HUES64 (cell line): ENCODE data around the gene IL34.

ENCODE experiments used
- H3K27ac ChIP-seq: 2 replicates; pipeline ENCODE4 v1.7.0; 2013; ENCODE audit warnings: low read depth, low read length, inconsistent platforms
- H3K27me3 ChIP-seq: 2 replicates; pipeline ENCODE4 v1.6.1; 2013; ENCODE audit warnings: mild to moderate bottlenecking, low read length; ENCODE audit not compliant: insufficient read depth
- H3K36me3 ChIP-seq: 2 replicates; pipeline ENCODE4 v1.6.1; 2013; ENCODE audit warnings: mild to moderate bottlenecking, low read length; ENCODE audit not compliant: insufficient read depth
- H3K4me1 ChIP-seq: 2 replicates; pipeline ENCODE4 v1.6.1; 2013; ENCODE audit warnings: mild to moderate bottlenecking, low read length, moderate library complexity; ENCODE audit not compliant: insufficient read depth
- H3K4me3 ChIP-seq: 2 replicates; pipeline ENCODE4 v1.5.1; 2013; ENCODE audit warnings: mild to moderate bottlenecking, low read length, moderate library complexity
- H3K9ac ChIP-seq: 2 replicates; pipeline ENCODE4 v1.6.1; 2013; ENCODE audit warnings: mild to moderate bottlenecking, low read depth, low read length
- H3K9me3 ChIP-seq: 2 replicates; pipeline ENCODE4 v1.6.1; 2013; ENCODE audit warnings: low read depth, low read length; ENCODE audit not compliant: insufficient read depth
- WGBS: fragments of 150-250, 120-280 bp; methylation state at CpG from one replicate; pipeline ENCODE4 v1.1.7; 2013; ENCODE audit warnings: missing lambda C conversion rate; 5-methylcytosine and 5-hydroxymethylcytosine counted together

The IL34 gene

DNA sequence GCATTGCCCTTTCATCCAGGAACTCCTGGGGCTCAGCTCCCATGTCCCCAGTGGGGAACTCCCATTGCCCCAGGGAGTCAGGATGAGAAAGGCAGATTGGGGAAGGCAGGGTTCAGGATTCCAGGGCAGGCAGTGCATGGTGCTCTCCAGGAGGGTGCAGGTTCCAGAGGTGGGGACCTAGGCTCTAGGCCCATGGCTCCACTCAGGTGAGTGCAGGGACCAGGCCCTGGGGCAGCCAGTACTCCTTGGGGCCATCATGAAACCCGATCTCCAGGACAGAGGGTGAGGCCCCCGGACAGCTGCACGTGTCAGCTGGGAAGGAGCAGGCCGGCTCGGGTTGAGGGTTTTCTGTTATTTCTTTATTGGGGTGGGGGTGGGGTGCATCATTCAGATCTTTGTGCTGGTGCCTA is 40.7 kb downstream of the IL34 start:
- H3K27me3 ChIP-seq: no peaks in the 10 kb centered on the region
- no peak overlapping the region for H3K9ac ChIP-seq
- peaks cover 16% of the 10 kb centered on the region for H3K4me1 ChIP-seq
- no peak overlapping the region for H3K4me3 ChIP-seq
- no peaks in the 10 kb centered on the region for H3K36me3 ChIP-seq
- H3K9me3 ChIP-seq: no peaks in the 10 kb centered on the region
- WGBS: 28% methylated on average over 5 of the region's 5 CpGs
- no peak overlapping the region for H3K27ac ChIP-seq

DNA sequence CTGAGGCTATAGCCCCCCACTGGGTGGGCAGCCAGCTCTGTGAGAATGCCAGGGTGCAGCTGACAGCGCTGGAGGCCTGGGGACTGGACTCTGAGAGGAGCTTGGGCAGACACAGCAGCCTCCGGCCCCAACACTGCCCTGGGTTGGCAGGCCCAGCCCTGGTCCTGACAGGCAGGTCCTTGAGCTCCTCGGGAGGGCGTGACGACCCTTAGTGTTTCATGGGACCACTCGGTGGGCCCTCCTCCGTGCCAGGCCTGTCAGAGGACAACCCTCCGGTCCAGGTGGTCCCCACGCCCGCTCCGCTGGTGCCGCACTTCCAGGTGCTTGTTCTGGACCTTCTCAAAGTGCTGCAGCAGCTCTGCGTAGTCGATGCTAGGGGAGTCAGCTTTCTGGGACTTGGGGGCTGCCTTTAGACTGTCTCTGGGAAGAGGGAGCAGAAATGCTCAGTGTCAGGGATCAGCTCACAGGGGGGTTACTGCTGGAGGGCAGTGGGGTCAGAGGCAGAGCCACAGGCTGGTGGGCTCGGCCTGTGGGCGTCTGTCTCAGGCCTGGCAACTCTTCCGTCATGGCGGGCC is 41.4 kb downstream of the IL34 start:
- peaks cover 16% of the 10 kb centered on the region for H3K4me1 ChIP-seq
- H3K27ac ChIP-seq: no peak overlapping the region
- H3K27me3 ChIP-seq: no peaks in the 10 kb centered on the region
- no peak overlapping the region for H3K4me3 ChIP-seq
- H3K9ac ChIP-seq: no peak overlapping the region
- WGBS: 91% methylated on average over 18 of the region's 18 CpGs
- H3K36me3 ChIP-seq: no peaks in the 10 kb centered on the region
- no peaks in the 10 kb centered on the region for H3K9me3 ChIP-seq

DNA sequence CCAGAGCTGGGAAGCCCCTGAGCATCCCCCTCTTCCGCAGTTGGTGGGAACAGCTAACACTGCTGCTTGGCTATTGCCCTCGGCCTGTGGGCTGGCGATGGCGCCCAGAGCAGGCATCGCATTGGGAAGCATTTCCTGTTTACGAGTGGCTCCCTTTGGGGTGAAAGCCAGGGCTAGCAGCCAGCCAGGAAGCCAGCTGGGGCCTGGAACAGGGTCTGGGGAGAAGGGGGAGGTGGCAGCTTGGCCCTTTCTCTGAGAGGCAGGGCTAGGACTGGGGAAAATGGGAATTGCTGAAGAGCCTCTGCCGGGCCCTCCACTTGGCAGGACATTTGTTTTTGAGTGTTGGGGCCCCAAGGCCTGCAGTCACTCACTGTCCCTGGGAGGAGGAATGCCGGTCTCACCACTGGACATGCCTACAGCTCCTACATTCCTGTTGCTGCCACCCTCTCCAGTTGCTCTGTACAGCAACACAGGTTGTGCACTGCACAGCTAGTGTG is 41.9 kb downstream of the IL34 start:
- Histone ChIP-seq H3K27me3 (no peaks in the 10 kb centered on the region), H3K36me3 (no peaks in the 10 kb centered on the region), H3K27ac (no peak overlapping the region), H3K9me3 (no peaks in the 10 kb centered on the region), H3K4me1 (peaks cover 16% of the 10 kb centered on the region), H3K9ac (no peak overlapping the region), H3K4me3 (no peak overlapping the region)
- 86% methylated on average over 8 of the region's 8 CpGs for WGBS

DNA sequence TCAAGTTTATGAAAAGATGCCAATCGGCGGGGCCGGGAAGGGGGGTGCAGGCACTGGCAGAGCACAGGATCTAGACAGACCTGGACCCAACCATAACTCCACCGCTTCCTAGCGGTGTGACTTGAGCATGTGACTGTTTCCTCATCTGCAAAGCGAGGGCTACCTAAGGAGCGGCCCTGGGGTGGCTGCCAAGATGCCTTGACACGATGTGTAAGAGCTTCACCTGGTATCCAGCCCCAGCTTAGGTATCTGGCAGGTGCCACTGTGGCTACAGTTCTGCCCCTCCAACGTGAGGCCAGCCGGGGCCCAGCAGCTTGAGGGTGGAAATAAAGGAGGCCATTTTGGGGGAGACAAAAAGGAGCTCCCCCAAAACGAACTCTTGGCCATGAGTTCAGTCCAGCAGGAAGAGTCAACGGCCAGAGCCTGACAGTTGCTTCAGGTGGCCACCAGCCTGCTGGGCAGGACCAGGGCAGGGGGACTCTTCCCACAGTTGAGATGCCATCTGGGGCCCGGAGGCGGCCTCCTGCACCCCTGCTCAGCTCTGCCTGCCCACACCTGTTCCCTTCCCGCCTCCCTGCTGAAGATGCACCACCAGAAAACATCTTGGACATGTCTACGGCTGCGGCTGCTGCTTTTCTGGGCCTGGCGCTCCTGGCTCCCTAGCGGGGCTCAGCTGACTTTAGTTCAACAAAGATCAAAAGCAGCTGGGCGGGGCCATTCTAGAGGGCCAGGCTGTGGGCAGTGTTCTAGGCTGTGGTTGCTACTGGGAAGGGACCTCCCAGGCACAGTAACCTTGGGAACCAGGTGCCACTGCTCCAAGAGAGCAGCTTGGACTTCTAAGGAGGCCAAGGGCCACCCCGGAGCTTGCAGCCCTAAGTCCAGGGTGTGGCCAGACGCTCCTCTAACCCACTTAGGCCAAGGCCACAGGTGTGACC is 42.9 kb downstream of the IL34 start:
- H3K36me3 ChIP-seq: no peaks in the 10 kb centered on the region
- H3K27me3 ChIP-seq: no peaks in the 10 kb centered on the region
- no peaks in the 10 kb centered on the region for H3K9me3 ChIP-seq
- H3K9ac ChIP-seq: no peak overlapping the region
- peaks cover 23% of the 10 kb centered on the region for H3K4me1 ChIP-seq
- 94% methylated on average over 22 of the region's 22 CpGs for WGBS
- H3K27ac ChIP-seq: no peak overlapping the region
- no peak overlapping the region for H3K4me3 ChIP-seq

DNA sequence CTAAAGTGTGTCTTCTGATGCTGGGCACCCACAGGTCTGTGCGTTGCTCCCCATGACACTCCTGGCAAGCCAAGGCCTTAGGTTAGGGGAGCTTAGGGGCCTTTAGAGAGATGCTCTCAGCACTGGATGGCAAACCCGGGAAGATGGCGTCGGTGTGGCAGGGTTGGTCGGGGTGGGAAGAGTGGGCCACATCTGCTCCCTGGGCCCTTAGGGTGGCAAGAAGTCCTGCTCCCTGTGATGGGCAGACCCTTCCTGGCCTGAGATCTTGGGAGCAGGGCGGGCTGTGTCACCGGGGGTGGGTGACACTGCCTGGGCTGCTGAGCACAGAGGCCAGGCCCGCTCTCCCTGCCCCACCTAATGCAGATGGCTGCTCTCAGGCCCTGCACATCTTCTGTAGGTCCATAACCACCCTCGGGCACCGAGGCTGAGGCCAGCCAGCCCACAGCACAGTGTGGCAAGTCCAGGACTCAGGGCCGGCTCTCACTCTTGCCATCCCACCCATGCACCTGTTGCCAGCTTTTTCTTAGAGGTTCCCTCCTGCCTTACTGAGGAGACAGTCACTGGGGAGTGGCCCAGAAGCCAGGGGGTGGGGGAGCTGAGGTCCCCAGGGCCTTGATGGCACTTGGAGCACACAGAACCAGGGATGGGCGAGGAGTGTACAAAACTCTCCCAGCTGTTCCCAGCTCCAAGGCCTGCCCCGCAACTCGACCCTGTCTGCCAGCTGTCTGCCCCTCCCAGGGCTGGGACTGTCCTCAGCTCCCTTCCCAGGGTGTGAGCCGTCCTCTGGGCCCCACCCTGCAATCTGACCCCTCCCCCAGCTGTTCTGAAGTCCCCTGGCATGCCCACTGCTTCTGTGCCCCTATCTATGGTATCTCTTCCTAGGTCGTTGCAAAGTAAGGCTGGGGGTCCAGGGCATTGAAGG is 43.9 kb downstream of the IL34 start:
- no peak overlapping the region for H3K9ac ChIP-seq
- H3K36me3 ChIP-seq: no peaks in the 10 kb centered on the region
- WGBS: 93% methylated on average over 16 of the region's 16 CpGs
- H3K9me3 ChIP-seq: no peaks in the 10 kb centered on the region
- no peak overlapping the region for H3K4me3 ChIP-seq
- no peak overlapping the region for H3K27ac ChIP-seq
- H3K4me1 ChIP-seq: peaks cover 31% of the 10 kb centered on the region
- H3K27me3 ChIP-seq: no peaks in the 10 kb centered on the region

DNA sequence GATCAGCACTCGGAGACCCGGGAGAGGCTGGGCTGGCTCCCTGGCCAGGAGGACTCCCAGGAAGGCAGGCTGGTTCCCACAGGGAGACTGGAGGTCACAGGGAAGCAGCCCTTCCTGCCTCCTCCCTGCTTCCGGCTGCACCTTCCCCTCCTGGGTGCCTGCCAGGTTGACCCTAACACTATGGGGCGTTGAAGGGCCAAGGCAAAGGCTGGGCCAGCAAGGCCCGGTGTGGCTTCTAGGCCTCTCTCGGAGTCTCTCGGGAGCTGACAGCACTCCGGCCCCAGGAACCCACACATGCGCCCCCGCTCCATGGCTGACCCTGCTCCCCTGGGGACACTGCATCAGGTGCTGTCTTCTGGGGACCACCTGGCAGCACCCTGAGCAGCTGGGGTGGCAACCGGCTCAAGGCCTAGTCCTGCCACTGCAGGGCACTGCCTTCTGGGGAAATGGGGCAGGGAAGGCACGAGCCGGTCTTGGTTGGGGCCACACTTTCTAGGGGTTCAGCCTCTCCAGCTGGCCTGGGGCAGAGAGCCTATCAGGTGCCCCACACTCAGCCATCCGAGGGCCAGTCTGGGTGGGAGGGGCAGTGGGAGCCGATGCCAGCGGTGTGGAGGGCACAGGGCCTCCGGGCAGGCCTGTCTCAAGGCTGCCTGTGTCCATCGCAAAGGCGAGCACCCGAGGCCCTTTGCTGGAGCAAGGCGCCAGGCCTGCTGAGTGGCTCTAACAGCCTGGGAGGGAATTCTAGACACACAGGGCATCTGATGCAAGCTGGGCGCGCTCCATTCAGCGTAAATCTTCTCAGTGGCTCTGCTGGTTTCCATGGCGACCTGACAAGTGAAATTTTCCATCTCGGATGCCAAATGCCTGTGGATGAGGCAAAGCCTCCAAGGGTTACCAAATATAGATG is 45.1 kb downstream of the IL34 start:
- H3K4me3 ChIP-seq: no peak overlapping the region
- no peaks in the 10 kb centered on the region for H3K27me3 ChIP-seq
- WGBS: 93% methylated on average over 26 of the region's 26 CpGs
- peaks cover 37% of the 10 kb centered on the region for H3K4me1 ChIP-seq
- H3K36me3 ChIP-seq: no peaks in the 10 kb centered on the region
- H3K27ac ChIP-seq: no peak overlapping the region
- no peaks in the 10 kb centered on the region for H3K9me3 ChIP-seq
- no peak overlapping the region for H3K9ac ChIP-seq

DNA sequence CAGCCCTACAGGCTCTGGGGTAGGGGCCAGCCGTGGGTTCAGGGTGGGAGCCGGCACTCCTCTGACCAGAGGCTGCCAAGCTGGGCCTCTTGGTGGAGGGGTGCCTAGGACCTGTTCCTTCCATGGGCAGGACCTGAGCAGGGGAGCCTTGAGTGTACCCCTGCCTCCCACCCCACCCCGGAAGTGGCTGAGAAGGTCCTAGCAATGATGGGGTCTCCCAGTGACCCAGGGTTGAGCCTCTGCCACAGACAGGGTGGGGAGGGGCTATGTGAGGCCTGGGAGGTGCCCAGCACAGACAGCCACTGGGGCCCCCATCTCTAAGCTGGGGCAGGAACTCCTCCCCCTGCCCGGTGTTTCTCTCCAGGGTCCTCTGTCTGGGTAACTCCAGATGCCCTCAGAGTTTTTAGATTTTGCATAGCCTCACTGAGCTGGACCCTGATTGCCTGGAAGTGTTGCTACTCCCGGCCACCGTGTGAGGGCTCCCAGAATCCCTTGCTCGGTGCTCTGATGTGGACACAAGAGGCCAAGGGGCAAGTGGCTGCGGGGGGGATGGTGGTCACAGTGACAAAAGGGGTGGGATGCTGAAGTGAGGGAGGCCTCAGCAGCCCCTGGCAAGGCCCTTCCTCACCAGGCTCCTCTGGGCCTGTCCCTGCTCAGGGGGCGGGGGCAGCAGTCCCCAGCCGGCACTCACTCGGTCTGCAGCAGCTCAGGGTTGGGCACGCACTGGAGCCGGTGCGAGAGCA is 45.9 kb downstream of the IL34 start:
- Histone ChIP-seq H3K4me1 (peaks cover 33% of the 10 kb centered on the region), H3K9ac (no peak overlapping the region), H3K27ac (peak overlapping the region; percentile 23; the same call in 1 of the 2 replicates), H3K4me3 (no peak overlapping the region), H3K9me3 (no peaks in the 10 kb centered on the region), H3K36me3 (no peaks in the 10 kb centered on the region), H3K27me3 (no peaks in the 10 kb centered on the region)
- WGBS: 90% methylated on average over 14 of the region's 14 CpGs

DNA sequence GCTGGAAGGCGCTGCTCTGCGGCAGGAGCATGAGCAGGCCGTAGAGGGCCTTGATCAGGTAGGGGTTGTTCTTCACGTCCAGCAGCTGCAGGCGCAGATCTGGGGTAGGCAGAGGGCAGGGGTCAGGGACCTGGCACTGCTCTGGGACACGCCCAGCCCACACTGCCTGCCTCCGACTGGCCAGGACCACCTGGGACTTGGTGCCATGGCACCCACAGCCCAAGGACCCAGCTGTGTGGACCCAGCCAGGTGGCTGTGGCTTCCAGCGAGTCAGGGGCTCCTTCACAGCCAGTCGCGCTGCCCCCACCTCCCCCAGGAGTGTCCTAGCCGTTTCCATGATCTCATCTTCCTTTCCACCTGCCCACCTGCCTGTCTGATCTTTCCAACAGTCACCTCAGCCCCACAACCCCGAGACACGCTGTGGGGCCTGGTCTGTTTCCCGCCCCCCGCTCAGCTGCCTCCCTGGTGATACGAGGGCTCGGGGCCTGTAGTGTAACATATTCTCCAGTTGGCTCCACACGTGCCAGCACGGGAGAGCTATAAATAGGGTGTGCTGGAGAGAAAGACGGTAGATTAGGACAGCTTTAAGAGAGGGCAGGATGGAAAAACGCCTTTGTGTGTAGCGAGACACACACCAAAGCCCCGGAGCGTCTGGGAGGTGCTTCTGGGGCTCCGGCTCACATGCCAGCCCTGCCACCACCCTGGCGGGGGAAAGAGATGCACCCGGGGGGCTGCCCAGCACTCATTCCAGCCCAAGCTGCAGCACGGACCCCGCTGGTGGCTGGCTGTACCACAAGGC is 46.7 kb downstream of the IL34 start:
- Histone ChIP-seq H3K27ac (peak overlapping the region; percentile 83), H3K9ac (peak overlapping the region; percentile 58; the same call in 1 of the 2 replicates)

DNA sequence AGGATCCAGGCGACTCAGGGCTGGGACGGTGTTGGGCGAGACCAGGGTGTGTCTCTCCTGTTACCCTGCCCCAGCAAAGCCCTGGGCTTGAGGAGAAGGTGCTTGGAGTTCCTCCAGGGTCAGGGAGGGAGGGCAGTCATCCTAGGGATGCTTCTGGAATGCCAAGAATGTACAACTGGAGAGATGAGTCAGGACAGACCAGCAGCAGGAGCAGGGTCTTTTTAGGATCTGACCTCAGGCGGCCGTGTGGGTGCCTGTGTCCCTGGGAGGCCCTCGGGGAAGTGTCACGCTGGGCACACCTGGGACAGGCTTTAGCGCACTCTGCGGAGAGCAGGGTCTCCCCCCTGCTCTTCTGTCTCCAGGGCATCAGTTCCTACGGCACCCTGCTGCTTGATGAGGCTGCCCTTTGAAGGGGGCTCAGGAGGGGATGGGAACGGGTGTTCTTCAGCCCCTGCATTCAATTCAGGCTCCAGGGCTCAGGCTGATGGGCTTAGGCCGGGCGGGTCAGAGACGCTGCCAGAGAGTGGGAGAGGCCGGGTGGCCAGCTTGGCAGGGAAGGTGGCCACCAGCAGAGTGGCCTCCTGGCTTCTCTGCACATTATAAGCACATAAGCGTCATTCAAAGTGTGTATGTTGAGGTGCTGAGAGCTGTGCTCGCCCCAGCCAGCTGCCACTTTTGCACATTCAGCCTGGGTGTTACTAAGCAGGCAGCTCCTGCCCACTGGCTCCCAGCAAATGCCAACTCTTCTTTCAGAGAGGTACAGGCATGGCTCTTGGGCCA is 47.9 kb downstream of the IL34 start:
- WGBS: 60% methylated on average over 17 of the region's 17 CpGs
- Histone ChIP-seq H3K4me1 (peaks cover 29% of the 10 kb centered on the region), H3K27me3 (no peaks in the 10 kb centered on the region), H3K9me3 (no peaks in the 10 kb centered on the region), H3K4me3 (no peak overlapping the region), H3K36me3 (peaks cover 7% of the 10 kb centered on the region; the same call in 1 of the 2 replicates), H3K9ac (peak overlapping the region; percentile 58; the same call in 1 of the 2 replicates), H3K27ac (peak overlapping the region; percentile 83)

More for the DNA sequence above, 46.7 kb downstream of the IL34 start:
- Histone ChIP-seq H3K9me3 (no peaks in the 10 kb centered on the region), H3K36me3 (peaks cover 1% of the 10 kb centered on the region; the same call in 1 of the 2 replicates), H3K4me1 (peaks cover 29% of the 10 kb centered on the region), H3K27me3 (no peaks in the 10 kb centered on the region), H3K4me3 (no peak overlapping the region)
- 93% methylated on average over 29 of the region's 29 CpGs for WGBS
